NOMO-1 treated with dmso at 0.1 percent for 144 hours (cell line): ENCODE results near the gene EIF4E1B.

Experiments used
- DNase-seq: peaks from one replicate; lab custom pipeline; 2025; ENCODE audit not compliant: unreplicated experiment; lab: John Stamatoyannopoulos, UW

EIF4E1B gene

DNA sequence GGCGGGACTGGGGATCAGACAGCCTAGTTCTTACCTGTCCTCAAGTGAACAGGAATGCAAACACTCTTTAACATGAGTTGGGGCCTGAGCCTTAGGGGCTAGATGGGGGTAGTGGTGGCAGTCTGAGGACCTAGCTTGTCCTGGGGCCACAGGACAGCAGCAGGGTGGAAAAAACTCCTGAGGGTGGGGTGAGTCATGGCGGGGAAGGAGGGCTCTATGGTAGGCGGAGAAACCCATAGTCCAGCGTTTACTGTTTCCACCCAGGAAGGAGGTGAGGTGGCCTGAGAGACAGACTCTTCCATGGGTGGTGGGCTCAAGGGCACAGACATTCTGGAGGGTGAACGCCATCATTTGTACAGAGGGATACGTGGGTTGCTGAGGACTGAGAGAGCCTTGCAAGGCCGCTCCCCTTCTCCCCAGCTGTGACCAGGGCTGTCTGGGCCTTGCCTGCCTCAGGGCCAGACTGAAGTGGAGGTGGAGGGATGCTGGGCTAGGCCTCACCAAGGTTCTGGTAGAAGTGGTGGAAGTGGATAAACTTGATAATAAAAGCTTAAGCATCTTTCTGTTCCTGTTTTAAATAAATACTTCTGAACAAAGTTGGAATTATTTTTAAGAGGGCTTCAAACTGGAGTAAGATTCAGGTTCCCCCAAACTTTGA lies 15.7 kb downstream of the EIF4E1B start:
- DNase-seq, result no peak

DNA sequence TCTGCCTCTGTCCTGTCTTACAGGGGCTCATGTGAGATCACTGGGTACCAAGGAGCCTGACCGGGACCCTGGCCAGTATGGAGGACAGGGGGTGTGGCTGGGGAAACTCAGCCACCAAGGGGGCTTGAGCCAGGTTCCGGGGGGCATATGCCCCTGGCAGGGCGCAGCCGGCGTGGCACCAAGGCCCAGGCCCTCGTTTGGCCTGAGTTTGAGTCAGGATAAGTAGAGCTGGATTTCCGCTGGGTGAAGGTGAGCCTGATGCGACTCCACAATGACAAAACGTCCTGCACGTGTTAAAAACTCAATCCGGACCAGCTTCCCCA lies 16.2 kb downstream of the EIF4E1B start:
- no peak for DNase-seq

DNA sequence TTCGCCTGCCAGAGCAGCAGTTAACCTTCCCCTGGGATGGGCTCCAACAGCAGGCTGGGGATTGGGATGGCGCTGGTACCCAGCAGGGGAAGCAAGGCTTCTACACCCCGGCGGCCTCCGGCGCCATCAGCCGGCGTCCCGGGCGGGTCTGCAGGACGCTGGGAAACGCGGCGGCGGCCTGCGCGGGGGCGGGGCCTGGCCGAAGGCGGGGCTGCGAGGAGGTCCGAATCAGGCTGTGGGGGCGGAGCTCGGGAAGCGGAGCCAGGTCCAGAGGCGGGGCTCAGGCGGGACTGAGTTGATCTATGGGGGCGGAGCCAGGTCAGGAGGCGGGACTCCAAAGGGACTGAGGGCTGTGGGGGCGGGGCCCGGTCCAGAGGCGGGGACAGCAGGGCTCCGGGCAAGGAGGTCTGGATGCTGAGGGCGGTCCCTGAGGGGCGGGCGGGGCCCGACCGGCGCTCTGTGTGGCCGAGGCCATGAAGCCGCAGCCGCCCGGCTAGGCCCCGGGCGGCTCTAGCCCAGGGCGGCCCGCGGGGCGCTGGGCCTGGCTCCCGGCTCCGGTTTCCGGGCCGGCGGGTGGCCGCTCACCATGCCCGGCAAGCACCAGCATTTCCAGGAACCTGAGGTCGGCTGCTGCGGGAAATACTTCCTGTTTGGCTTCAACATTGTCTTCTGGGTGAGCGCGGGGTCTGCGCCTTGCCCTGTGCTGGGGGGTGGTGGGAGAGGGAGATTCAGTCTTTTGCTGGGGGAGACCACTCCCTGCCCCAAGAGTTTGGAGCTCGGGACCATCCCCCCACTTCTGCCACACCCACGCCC lies 16.8 kb downstream of the EIF4E1B start, which contains the start of gene TSPAN17:
Gene TSPAN17 (plus strand): TSS at position 455 of the 813 bp plus-strand sequence. CDS start 132 bp downstream, at position 587.
- peak; percentile 96 for DNase-seq

DNA sequence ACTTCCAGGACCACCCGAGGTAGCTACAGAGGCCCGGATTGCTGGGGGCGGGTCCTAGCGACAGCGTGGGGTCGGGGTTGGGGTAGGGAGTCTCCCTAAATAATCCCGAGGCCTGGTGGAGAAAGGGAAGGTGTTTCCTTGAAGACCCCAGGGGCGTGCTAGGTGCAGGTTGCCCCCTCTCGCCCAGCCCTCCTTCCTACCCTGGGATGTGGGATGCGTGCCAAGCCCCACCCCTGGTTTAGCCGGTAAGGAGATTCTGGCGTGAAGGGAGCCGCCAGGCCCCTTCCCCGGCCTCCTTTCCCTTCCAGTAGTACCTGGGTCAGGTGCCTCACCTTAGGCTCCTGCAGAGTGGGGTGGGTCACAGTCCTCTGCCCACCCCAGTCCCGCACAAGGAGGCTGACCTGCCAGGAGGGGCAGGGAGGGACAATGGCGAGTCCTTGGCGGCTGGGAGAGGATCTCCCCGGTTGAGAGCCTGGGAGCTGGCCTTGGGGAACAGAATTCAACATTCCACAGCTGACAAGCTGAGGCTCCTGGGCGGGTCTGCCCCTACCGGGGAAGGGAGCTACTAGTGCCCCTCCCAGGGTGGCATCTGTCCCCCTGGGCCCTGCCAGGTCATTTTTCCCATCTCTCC lies 17.5 kb downstream of the EIF4E1B start:
- no peak for DNase-seq

DNA sequence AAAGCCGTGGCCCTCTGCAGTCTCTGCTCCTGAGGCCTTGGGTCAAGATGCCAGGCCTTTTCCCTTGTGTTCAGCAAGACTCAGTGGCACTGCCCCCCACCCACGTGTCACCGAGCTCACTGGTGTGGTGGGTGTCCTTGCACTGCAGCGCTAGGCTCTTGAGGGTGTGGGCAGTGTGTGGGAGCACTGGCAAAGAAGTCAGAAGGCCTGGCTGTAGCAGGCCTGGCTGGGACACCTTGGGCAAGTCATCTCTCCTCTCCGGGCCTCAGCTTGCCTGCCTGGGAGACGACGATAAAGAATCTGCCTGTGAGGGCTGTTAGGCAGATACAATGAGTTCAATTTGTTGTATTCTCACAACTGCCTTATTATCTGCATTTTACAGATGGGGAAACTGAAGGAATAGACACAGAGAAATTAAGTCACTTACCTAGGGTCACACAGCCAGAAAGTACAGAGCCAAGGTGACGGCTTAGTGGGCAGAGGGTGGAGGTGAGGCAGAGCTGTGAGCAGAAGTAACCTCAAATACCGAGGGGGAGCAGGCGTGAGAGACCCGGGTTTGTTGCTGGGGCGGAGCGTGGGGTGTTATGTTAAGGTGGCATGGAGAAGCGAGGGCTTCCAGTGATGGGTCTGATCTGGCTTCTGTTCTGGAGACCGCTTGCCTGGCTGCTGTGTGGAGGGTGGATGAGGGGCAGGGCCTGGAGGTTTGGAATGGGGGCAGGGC lies 18.2 kb downstream of the EIF4E1B start:
- DNase-seq, result no peak

DNA sequence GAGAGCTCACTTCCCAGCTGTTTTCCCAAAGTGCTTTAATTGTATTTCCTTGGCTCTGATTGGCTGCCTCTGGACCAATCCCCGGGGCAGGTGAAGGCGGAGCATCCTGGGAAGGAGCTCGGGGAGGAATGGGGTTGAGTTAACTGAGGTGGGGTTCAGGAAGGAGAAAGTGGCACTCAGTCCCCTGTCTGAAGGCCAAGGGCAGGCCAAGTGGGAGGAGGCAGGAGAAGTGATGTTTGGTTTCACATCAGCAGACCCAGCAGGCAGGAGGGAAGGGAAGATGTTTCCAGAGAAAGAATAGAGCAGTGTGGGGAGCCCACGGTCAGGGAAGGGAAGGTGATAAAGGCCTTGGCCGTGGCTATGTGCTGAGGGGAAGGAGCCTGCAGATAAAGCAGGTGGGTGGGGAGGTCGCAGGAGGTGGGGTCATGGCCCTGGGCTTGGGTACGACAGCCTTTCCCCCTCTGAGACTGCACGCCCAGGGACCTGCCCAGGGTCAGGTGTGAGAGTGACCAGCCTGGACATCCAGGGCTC lies 19.9 kb downstream of the EIF4E1B start:
- DNase-seq, result no peak

DNA sequence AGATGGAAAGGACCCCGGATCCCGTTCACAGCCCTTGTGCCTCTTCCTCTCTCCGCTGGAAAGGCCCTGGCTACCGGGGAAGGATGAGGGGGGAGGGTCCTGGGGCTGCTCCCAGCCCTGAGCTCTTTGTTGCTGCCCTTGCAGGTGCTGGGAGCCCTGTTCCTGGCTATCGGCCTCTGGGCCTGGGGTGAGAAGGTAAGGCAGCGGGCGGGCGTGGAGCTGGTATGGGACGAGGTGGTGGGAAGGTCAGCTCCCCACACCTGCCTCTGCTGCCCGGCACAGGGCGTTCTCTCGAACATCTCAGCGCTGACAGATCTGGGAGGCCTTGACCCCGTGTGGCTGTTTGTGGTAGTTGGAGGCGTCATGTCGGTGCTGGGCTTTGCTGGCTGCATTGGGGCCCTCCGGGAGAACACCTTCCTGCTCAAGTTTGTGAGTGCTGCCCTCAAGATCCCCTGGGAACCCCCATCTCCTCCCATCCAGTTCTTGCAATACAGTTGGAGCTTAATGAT lies 21.1 kb downstream of the EIF4E1B start:
- DNase-seq, result no peak

DNA sequence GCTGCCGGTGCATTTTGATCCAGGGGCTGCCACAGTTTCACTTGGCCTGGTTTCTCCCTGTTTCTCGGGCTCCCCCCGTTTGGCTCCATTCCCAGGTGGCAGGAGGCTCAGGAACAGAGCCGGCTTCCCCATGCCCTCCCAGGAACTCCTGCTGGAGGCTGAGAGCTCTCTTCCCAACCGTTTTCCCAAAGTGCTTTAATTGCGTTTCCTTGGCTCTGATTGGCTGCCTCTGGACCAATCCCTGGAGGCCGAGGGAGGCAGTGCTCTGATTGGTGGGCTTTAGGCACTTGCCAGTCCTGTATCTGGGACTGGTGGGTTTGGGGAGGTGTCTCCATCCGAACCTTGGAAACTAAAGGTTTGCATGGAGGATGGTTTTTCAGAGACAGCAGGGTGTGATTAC lies 21.7 kb downstream of the EIF4E1B start:
- DNase-seq, result no peak

DNA sequence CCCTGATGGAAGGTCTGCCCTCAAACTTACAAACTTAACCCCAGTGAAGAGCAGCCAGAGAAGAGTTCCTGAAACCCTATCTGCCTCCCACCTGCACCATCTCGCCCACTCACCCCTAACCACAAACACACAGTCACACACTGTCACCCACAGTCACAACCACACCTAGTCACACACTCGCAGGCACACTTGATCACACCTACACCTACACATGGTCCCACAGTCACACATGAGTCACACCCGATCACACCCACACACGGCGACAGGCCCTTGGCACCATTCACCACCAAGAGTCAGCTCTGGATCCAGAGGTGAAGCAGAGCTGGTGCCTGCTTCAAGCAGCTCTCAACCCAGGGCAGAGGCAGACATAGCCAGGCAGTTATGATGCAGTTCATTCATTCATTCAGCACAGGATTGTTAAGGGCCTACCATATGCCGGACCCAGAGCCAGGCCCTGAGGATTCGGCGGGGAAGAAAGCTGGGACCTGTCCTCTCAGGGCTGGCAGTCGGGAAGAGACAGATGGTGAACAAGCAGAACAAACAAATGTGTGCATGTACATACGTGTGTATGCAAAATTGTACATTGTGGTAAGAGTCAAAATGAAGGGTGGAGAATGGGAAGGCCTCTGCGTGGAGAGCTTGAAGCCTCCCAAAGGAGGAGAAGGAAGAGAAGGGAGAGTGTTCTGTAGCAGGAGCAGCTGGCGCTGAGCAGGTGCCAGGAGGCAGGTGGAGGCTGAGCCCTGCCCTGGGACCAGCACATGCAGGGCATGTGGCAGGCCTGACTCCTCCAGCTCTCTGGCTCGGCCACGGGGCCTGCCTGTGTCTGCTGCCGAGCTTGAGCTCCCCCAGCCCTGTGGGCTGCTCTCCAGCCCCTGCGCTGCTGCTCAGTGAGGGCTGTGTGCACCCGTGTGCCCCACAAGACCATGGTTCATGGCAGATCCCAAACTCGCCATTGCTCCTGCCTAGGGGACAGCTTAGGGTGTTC lies 23.2 kb downstream of the EIF4E1B start:
- DNase-seq, result no peak

DNA sequence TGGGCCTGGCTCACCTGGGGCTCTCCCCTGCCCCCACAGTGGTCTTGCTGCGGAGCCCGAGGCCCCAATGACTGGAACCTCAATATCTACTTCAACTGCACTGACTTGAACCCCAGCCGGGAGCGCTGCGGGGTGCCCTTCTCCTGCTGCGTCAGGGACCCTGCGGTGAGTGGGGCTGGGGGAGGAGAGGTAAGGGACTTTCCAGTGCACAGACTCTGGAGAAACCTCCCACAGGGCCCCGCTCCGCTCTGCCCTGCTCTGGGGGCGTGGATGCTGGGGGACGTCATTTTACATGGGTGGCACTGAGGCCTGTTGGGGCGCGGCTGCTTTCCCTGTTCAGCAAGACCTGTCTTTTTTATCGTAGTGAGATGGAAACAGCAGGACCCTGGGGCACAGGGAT lies 24.4 kb downstream of the EIF4E1B start:
- DNase-seq, result no peak

DNA sequence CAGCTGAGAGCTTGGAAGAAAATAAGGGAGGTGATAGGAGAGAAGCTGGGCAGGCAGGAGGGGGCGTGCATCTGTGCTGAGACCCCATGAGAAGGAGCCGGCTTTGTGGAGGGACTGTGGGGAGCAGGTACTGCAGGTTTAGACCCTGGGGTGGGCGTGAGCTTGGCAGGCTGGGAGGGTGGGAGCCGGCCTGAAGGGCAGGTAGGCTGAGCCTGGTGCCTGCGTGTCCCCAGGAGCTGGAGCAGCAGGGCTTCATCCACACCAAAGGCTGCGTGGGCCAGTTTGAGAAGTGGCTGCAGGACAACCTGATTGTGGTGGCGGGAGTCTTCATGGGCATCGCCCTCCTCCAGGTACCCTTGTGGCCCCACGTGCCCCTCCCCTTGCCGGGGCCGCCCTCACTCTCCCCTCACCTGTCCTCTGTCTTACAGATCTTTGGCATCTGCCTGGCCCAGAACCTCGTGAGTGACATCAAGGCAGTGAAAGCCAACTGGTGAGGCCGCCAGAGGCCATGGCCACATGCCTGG lies 26.1 kb downstream of the EIF4E1B start:
- no peak for DNase-seq

DNA sequence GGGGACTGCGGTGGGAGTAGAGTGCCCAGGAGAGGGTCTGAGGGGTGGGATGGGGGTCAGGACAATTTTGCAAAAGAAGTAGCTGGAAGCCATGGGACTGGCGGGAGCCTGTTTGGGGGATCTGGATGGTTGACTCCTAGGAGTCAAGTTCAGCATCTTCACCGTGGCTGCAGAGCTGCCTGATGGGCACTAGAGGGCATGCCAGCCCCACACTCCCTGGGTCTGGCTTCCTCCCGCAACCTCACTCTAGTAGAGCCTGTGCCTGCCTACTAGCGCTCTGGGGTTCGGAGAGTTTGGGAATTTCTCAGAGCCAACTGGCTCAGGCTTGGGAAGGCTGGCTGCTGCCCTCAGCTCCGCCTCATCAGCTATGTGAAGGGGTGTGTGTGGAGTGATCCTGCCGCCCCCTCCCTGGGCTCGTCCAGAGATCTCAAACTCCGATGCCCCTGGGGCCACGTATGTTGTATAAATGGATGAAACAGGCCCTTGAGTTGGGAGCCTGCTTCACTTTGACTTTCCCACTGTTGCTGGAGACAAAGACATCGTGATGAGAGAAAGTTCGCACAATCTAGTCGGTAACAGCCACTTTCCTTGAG lies 27.6 kb downstream of the EIF4E1B start:
- no peak for DNase-seq

DNA sequence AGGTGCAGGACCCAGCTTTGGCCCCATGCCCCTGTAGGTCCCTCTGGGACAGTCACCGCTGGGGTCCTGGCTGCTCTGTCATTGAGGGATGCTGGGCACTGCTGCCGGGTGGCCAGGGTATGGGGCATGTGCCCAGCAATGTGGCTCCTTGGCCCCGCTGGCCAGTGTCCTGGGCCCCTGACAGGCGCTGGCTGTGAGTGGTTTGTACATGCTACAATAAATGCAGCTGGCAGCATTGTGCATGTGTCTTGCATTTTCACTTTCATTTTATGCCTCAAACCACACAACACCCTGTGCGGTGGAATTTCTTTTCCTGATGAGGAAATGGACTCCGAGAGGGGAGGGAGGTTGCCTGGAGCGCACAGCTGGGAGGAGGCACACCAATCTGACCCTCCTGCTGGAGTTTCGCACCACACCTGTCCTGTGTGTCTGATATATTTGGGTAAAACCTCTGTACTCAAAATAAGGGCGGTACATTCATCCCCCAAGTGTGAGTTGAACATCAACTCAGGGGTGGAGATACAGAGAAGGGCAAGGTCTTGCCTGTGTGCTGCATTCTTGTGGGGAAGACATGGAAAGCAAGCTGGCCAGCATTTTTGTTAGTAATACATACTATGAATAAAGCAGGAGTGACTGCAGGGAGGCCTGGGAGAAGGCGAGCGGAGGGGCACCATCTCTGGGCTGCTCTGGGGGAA lies 28.5 kb downstream of the EIF4E1B start:
- no peak for DNase-seq

DNA sequence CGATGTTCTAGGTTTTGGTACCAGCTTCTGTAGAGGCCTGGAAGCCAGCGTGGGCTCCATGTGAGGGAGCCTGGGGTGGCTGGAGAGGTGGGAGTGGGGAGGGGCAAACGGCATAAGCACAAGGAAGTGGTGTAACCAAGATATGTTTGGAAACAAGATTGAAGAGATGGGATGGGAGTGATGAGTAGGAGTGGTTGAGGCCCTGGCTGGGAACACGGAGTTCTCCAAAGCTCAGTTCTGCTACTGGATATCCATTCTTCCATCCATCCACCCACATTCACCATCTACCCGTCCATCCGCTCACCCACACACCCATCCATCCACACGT lies 29.0 kb downstream of the EIF4E1B start:
- DNase-seq, result no peak

DNA sequence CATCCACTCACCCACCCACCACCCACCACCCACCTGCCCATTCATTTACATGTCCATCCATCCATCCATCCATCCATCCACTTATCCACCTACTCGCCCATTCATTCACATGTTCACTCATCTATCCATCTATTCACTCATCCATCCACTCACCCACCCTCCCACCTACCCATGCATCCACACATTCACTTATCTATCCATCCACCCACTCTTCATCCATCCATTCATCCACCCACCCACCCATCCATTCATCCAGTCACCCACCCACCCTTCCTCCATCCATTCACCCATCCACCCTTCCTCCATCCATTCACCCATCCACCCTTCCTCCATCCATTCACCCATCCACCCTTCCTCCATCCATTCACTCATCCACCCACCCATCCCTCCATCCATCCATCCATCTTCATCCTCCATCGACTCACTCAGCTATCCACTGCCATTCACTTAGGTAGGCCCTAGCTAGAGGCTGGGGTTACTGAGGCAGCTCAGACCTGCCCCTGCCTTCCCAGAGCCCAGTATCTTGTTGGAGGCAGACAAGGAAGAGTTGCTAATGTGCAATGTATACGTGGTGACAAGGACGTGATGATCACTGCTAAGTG lies 29.5 kb downstream of the EIF4E1B start:
- DNase-seq, result no peak

DNA sequence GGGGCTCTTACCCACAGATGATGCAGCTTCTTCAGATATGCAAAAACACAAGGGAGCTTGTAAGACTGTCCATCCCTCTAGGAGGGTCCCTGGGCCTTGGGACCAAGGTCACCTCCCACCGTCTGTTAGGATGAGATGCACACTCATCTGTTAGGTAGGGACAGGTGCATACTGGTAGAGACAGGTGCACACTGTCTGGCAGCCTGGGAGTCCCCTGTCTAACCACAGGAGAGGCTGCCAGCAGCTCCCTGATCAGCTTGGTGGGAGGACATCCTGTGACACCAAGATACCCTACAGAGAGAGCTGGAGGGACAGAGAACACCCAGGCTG lies 30.0 kb downstream of the EIF4E1B start:
- no peak for DNase-seq

DNA sequence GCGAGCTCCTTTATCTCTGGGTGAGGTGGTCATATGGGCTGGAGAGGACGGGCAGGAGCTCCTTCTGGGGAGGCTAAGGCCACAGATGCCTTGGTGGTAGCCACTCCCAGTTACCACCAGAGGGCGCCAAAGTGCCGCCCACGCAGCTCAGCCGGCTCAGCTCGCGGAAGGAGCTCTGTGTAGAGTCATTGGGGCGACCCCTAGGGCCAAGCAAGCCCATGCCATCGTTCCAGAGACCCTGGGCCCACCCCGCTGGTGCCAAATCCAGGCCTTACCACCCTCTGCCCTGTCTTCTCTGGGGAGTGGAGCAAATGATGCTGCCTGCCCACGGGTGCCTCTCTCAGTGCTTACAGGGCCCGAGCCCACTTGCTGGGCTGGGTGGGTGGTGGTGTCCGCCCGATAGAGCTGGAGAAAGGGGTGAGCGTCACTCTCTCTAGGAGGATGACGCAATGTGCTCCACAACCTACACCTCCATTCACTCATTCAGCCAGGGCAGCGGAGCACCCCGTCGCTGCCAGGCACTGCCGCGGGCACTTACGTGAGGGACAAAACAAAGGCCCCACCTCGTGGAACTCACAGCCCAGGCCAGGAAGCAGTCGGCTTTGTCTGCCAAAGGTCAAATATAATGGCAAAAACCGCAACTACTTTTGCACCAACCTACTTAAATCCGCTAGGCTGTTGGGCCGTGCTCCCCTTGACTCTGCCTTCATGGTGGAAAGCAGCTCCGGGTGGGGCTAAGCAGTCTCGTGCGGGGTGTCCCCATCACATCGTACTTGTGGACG lies 30.6 kb downstream of the EIF4E1B start:
- DNase-seq, result peak; percentile 30

DNA sequence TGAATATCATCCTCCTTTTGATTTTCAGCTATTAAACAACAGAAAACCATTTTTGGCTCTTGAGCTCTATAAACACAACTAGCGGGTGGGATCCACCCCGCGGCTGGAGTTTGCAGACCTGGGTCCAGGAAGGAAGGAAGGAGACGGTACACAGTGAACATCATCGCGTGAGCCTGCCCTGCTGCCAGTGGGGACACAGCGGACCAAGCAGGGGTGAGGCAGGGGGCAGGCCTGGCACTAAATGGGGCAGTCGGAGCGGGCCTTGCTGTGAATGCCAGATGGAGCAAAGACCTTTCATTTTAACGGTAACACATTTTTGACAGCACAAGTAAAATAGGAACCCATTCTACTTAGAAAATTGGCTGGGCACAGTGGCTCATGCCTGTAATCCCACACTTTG lies 31.2 kb downstream of the EIF4E1B start:
- DNase-seq, result no peak
